Measurements from ENCODE around the gene NOP56. TPM values are rescaled to one million over a fixed set of nuclear protein-coding genes. Genes with fewer than 3 reads are reported as not detected.

NOP56 gene
- polyA plus RNA-seq, 3 donors from 2014 or later: 69.5 to 94.8 (median 71.2) TPM

GRCh38 chr20:2654384-2654822, 2.0 kb downstream of the NOP56 start:
- DNase-seq: no peak
- H3K36me3 Mint-ChIP-seq: peaks cover 33 to 46% (median 36%) of the 10 kb centered on the region in 3 donors
- peak overlapping the region; percentile 46 to 90 (median 87) for H3K4me3 Mint-ChIP-seq
- H3K27ac Mint-ChIP-seq: peak overlapping the region in 3 of 6 donors; percentile 44 to 65 (median 57)
- no peaks in the 10 kb centered on the region for H3K9me3 Mint-ChIP-seq
- peaks cover 29 to 45% of the 10 kb centered on the region in 2 donors for H3K4me1 Mint-ChIP-seq
- peaks cover 4 to 15% (median 12%) of the 10 kb centered on the region in 3 donors for H3K27me3 Mint-ChIP-seq (ENCODE audit: low read depth in 3 of 3)

GRCh38 chr20:2654831-2655230, 2.4 kb downstream of the NOP56 start:
- DNase-seq: no peak
- peak overlapping the region; percentile 46 to 90 (median 87) for H3K4me3 Mint-ChIP-seq
- H3K9me3 Mint-ChIP-seq: no peaks in the 10 kb centered on the region
- H3K4me1 Mint-ChIP-seq: peaks cover 29 to 45% of the 10 kb centered on the region in 2 donors
- peak overlapping the region in 2 of 6 donors; percentile 44 to 65 for H3K27ac Mint-ChIP-seq
- H3K36me3 Mint-ChIP-seq: peaks cover 33 to 48% (median 36%) of the 10 kb centered on the region in 3 donors
- H3K27me3 Mint-ChIP-seq (ENCODE audit: low read depth in 3 of 3): peaks cover 4 to 15% (median 12%) of the 10 kb centered on the region in 3 donors

DNA sequence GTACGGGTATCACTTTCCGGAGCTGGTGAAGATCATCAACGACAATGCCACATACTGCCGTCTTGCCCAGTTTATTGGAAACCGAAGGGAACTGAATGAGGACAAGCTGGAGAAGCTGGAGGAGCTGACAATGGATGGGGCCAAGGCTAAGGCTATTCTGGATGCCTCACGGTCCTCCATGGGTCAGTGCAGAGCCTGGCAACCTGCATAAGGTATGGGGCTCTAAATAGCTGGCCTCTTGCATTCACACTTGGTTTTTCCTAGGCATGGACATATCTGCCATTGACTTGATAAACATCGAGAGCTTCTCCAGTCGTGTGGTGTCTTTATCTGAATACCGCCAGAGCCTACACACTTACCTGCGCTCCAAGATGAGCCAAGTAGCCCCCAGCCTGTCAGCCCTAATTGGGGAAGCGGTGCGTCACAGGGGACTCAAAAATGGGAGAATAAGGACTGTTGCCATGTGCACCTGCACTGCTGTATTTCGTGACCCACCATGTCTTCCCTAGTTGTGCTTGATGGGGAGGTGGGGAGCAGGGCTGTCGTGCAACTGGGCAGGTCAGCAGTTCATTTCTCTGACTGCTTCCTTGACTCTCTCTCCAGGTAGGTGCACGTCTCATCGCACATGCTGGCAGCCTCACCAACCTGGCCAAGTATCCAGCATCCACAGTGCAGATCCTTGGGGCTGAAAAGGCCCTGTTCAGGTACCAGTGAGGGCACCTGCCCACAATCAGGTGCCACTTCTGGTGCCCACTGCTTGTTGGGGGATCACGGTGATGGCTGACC, 3.1 kb downstream of the NOP56 start:
- DNase-seq: no peak
- H3K4me1 Mint-ChIP-seq: peaks cover 29 to 40% of the 10 kb centered on the region in 2 donors
- no peak overlapping the region for H3K4me3 Mint-ChIP-seq
- H3K27ac Mint-ChIP-seq: peak overlapping the region in 1 of 6 donors; percentile 65
- no peaks in the 10 kb centered on the region for H3K9me3 Mint-ChIP-seq
- H3K27me3 Mint-ChIP-seq (ENCODE audit: low read depth in 3 of 3): peaks cover 4 to 15% (median 12%) of the 10 kb centered on the region in 3 donors
- H3K36me3 Mint-ChIP-seq: peaks cover 36 to 54% (median 37%) of the 10 kb centered on the region in 3 donors

- no peak for DNase-seq
- peaks cover 4 to 15% (median 10%) of the 10 kb centered on the region in 3 donors for H3K27me3 Mint-ChIP-seq (ENCODE audit: low read depth in 3 of 3)
- no peak overlapping the region for H3K4me3 Mint-ChIP-seq
- peak overlapping the region in 4 of 6 donors; percentile 20 to 62 (median 48) for H3K27ac Mint-ChIP-seq
- no peaks in the 10 kb centered on the region for H3K9me3 Mint-ChIP-seq
- peaks cover 39 to 62% (median 42%) of the 10 kb centered on the region in 3 donors for H3K36me3 Mint-ChIP-seq
- H3K4me1 Mint-ChIP-seq: peaks cover 26 to 35% of the 10 kb centered on the region in 2 donors
These were observed 4.2 kb downstream of the NOP56 start for GRCh38 chr20:2656471-2657117.

DNA sequence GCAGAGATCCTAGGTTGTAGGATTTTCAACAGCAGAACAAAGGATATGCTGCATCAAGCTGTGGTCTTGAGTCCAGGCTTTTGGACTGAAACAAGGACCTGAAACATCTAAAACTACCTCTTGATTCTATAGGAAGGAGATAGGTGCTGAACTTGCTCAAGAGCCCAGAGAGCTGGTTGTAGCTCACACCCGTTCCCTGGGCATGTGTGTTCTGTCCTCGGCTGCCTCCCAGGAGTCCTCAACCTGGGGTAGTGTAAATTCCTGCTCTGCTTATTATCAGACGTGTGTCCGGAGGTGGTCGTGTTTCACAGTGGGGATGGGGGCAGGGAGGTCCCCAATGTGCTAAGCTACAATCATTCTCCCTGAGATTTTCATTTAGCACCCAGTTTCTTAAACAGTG, 4.8 kb downstream of the NOP56 start:
- H3K4me1 Mint-ChIP-seq: peaks cover 27 to 39% of the 10 kb centered on the region in 2 donors
- H3K9me3 Mint-ChIP-seq: no peaks in the 10 kb centered on the region
- H3K4me3 Mint-ChIP-seq: no peak overlapping the region
- H3K27me3 Mint-ChIP-seq (ENCODE audit: low read depth in 3 of 3): peaks cover 4 to 15% (median 8%) of the 10 kb centered on the region in 3 donors
- peaks cover 45 to 66% (median 45%) of the 10 kb centered on the region in 3 donors for H3K36me3 Mint-ChIP-seq
- peak overlapping the region in 2 of 6 donors; percentile 42 to 62 for H3K27ac Mint-ChIP-seq
- DNase-seq: no peak

GRCh38 chr20:2657674-2658073, 5.2 kb downstream of the NOP56 start:
- Mint-ChIP-seq H3K4me1 (peaks cover 28 to 42% of the 10 kb centered on the region in 2 donors), H3K36me3 (peaks cover 46 to 68% (median 47%) of the 10 kb centered on the region in 3 donors), H3K27ac (peak overlapping the region in 1 of 6 donors; percentile 62), H3K27me3 (ENCODE audit: low read depth in 3 of 3) (peaks cover 4 to 13% (median 8%) of the 10 kb centered on the region in 3 donors), H3K9me3 (no peaks in the 10 kb centered on the region), H3K4me3 (no peak overlapping the region)
- DNase-seq: no peak

DNA sequence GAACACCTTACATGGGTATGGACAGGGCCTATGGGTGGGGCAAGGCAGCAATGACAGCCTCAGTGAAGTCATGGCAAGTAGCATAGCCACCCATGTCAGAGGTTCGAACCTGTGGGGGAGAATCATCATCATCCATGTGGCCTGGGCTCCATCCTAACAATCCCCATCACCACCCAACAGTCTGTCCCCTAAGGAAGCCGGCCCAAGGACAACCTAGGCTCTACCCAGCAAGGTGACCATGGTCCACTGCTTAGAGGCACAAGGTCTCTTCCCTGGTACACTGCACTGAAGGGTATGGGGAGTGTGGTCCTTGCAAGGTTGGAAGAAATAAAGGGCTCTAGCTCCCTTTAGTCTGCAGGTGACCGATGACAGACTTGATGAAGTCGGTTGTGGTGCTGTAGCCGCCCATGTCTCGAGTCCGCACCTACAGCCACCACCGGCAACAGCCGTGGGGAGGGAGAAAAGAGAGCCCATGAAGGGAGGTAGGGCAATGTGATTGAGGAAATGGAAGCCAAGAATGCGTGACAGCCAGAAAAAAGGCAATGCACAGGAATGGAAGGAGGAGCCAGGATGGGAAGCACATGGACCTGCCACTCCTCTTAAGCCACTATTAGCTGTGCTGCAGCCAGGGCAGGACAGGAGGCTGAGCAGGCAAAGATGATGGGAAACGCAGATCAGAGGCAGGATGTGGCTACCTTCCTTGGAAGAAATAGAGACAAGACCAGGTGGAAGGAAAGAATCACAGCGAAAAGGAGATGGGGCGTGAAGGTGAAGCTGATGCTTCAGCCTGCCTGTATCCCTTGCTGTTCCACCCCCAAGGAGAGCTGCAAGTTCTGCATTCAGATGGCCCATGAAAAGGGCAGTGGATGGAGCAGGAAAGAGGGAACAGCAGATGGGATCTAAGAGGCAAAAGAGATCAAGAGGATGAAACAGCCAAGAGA, 6.3 kb downstream of the NOP56 start:
- Mint-ChIP-seq H3K27me3 (ENCODE audit: low read depth in 3 of 3) (peaks cover 4 to 10% (median 8%) of the 10 kb centered on the region in 3 donors), H3K27ac (peak overlapping the region in 2 of 6 donors; percentile 58 to 78), H3K4me1 (peaks cover 31 to 45% of the 10 kb centered on the region in 2 donors), H3K4me3 (no peak overlapping the region), H3K36me3 (peaks cover 46 to 68% (median 47%) of the 10 kb centered on the region in 3 donors), H3K9me3 (no peaks in the 10 kb centered on the region)
- no peak for DNase-seq

- Mint-ChIP-seq H3K4me1 (peaks cover 30 to 45% of the 10 kb centered on the region in 2 donors), H3K9me3 (no peaks in the 10 kb centered on the region), H3K4me3 (no peak overlapping the region), H3K36me3 (peaks cover 43 to 64% (median 45%) of the 10 kb centered on the region in 3 donors), H3K27me3 (ENCODE audit: low read depth in 3 of 3) (peaks cover 8 to 13% (median 13%) of the 10 kb centered on the region in 3 donors), H3K27ac (no peak overlapping the region)
- no peak for DNase-seq
These were observed 7.1 kb downstream of the NOP56 start for GRCh38 chr20:2659547-2659946.

DNA sequence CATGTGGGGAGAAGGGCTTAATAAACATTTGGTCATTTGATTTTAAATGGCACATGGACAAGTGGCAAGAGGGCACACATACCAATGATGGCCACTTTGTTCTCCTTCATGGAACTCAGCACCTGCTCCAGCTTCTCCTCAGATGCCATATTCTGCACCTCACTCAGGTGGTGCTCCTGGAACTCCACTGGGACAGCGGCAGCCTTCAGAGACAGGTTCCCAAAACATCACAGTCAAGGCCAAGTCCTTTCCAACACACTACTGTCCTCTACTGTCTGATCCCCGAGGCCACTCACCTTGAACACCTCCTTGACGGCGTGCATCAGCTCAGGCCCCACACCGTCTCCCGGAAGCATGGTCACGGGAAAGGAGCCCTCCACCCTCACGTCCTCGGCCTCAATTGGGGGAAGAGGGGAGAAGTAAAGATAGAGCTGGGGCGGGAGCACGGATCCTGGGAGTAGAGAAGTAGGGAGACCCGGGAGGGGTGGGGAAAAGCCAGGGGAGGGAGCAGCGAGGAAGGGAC, 11.0 kb downstream of the NOP56 start:
- Mint-ChIP-seq H3K27ac (peak overlapping the region; percentile 88 to 100 (median 96)), H3K4me1 (peaks cover 29 to 31% of the 10 kb centered on the region in 2 donors), H3K4me3 (peak overlapping the region; percentile 85 to 93 (median 90)), H3K9me3 (no peaks in the 10 kb centered on the region), H3K27me3 (ENCODE audit: low read depth in 3 of 3) (peaks cover 8 to 10% (median 10%) of the 10 kb centered on the region in 3 donors), H3K36me3 (peaks cover 15 to 31% (median 20%) of the 10 kb centered on the region in 3 donors)
- no peak for DNase-seq

DNA sequence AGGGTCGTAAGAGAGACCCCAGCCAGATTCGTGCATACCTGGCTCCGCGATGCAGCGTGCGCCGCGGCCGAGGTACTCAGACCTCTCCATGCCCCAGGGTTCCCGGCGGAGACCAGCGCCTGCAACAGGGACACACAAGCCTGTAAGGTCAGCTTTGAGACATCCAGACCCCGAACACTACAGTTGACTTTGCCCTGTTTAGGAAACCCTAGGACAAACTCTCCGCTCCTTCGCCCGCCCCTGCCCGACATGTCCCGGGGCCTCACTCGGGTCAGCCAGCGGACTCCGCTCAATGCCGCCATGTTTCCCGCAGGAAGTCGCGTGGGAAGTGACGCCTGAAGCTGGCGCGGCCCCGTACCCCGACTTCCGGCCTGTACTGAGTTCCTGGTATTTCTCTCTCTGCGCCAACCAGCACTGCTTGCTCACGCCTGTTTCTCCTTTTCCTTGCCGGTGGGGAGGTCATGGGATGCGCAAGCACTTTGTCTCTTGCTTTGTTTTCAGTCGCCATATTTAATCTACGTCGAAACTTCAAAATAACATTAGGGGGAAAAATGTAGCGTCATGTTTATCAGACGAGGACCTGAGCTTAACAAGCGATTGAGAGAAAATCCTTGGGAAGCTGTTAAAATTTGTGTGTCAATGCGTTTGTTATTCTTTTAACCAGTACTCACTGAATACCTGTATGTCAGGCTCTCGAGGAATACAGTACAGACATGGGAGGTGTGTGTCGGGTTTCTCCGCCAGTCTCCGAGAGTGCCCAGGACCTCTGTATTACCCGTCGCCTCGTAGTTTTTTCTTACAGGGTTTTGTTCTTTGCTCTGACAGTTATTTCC, 11.7 kb downstream of the NOP56 start, which contains the start of gene IDH3B:
TSS of gene IDH3B (minus strand) at position 330 of the 833 bp plus-strand sequence. CDS start at position 302, 28 bp downstream.
- Mint-ChIP-seq H3K27ac (peak within 1 kb of the TSS; percentile 91 to 100 (median 98)), H3K4me3 (peak within 1 kb of the TSS; percentile 85 to 93 (median 90)), H3K27me3 (ENCODE audit: low read depth in 3 of 3) (peaks cover 5 to 9% (median 8%) of the 10 kb centered on the region in 3 donors), H3K4me1 (peaks cover 29 to 31% of the 10 kb centered on the region in 2 donors), H3K36me3 (peaks cover 13 to 24% (median 14%) of the 10 kb centered on the region in 3 donors), H3K9me3 (no peaks in the 10 kb centered on the region)
- peak; percentile 89 to 91 (median 90) for DNase-seq

DNA sequence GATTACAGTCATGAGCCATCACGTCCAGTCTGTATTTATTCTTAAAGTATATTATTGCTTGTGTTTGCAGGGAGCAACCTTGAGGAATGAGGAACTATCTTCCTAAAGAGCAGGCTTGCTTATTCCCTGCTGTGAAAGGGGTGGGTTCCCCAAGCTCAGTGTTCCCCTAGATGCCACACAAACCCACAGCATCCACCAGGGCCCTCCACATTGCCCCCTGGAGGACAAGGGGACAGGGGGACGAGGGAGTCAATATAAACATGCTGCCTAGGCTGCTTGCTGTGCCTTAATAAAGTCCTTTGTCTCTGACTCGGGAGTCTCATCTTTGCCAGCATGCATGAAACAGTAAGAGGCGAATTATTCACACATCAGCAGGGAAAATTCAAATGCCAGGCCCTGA, 19.5 kb downstream of the NOP56 start:
- Mint-ChIP-seq H3K36me3 (peaks cover 0 to 3% (median 0%) of the 10 kb centered on the region in 3 donors), H3K9me3 (no peaks in the 10 kb centered on the region), H3K4me1 (no peaks in the 10 kb centered on the region), H3K4me3 (no peak overlapping the region), H3K27ac (no peak overlapping the region), H3K27me3 (ENCODE audit: low read depth in 3 of 3) (peaks cover 2 to 10% (median 6%) of the 10 kb centered on the region in 3 donors)
- no peak for DNase-seq

DNA sequence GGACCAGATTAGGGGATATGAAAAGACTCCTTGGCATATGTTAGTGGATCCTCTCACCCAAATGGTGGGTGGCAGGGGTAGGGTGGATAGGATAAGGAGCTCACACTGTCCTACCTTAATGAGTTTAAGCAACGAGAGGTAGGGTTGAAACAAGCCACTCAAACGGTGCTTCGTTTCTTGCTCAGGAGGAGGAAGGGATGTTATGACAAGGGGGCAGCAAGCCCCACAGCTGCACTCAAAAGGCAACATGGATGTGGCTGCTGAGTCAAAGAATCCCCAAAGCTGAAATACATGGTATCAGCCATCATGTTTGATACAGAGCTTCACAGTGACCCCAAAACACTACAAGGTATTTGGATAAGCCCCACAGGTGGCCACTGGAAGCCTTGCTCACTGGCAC, 20.0 kb downstream of the NOP56 start:
- H3K4me1 Mint-ChIP-seq: no peaks in the 10 kb centered on the region
- H3K4me3 Mint-ChIP-seq: no peak overlapping the region
- H3K27ac Mint-ChIP-seq: no peak overlapping the region
- H3K27me3 Mint-ChIP-seq (ENCODE audit: low read depth in 3 of 3): peaks cover 2 to 8% (median 6%) of the 10 kb centered on the region in 3 donors
- DNase-seq: no peak
- peaks cover 0 to 3% (median 0%) of the 10 kb centered on the region in 3 donors for H3K36me3 Mint-ChIP-seq
- no peaks in the 10 kb centered on the region for H3K9me3 Mint-ChIP-seq

Data from immature natural killer cell (primary cell).